PFSK-1 (cell line): ENCODE data around the gene ARHGAP42.

Experiments
- POLR2AphosphoS5 ChIP-seq: IDR thresholded peaks from 2 replicates; pipeline ENCODE4 v1.6.1; 2012; ENCODE audit warnings: low read depth, mild to moderate bottlenecking, control low read depth, low read length, moderate library complexity
- REST ChIP-seq, 2 experiments: IDR thresholded peaks; 2 replicates each; pipeline versions ENCODE4 v1.6.1 to v1.8.0; 2011 to 2012; ENCODE audit warnings: low read depth in 2 of 2, low read length in 2 of 2, control low read depth in 1 of 2, inconsistent platforms in 1 of 2, mild to moderate bottlenecking in 1 of 2, moderate library complexity in 1 of 2; ENCODE audit not compliant: insufficient read depth in 1 of 2

GRCh38 chr11:100800202-100800601, 113.1 kb downstream of the ARHGAP42 start:
- TF ChIP-seq REST (IDR thresholded peaks at IDR 0.05; ENCODE audit: insufficient read depth in 1 of 2, low read depth in 2 of 2, low read length in 2 of 2): no peak
- TF ChIP-seq POLR2AphosphoS5: no peak
